ENCODE measurements around the gene KCNMB2. TPM values are rescaled to one million over a fixed set of nuclear protein-coding genes. Genes with fewer than 3 reads are reported as not detected.
"Not testable (repeated sequence)": the region's sequence is repeated elsewhere in the genome, so short reads cannot be mapped to it uniquely, and the experiment has no call there.

Gene KCNMB2
- total RNA-seq, 1 experiment from 2014 or later = not detected

- no peak for DNase-seq (ENCODE audit: low spot score)
- in situ Hi-C loops (cut with HindIII; ENCODE audit: low sequenced_read_pairs) = no loop called here
Observed at GRCh38 chr3:178517665-178518334, 18.4 kb upstream of the KCNMB2 start.

- DNase-seq (ENCODE audit: low spot score) = no peak
Observed at GRCh38 chr3:178518660-178519396, 17.4 kb upstream of the KCNMB2 start.

GRCh38 chr3:178519701-178520100 lies 16.5 kb upstream of the KCNMB2 start:
- DNase-seq (ENCODE audit: low spot score) = no peak
- in situ Hi-C loops (cut with HindIII; ENCODE audit: low sequenced_read_pairs) = no loop called here

More at GRCh38 chr3:178518660-178519396, 17.4 kb upstream of the KCNMB2 start:
- in situ Hi-C loops (cut with HindIII; ENCODE audit: low sequenced_read_pairs) = no loop called here

- in situ Hi-C loops (cut with HindIII; ENCODE audit: low sequenced_read_pairs) = no loop called here
- DNase-seq (ENCODE audit: low spot score) = no peak
Observed at GRCh38 chr3:178520451-178520850, 15.8 kb upstream of the KCNMB2 start.

DNA sequence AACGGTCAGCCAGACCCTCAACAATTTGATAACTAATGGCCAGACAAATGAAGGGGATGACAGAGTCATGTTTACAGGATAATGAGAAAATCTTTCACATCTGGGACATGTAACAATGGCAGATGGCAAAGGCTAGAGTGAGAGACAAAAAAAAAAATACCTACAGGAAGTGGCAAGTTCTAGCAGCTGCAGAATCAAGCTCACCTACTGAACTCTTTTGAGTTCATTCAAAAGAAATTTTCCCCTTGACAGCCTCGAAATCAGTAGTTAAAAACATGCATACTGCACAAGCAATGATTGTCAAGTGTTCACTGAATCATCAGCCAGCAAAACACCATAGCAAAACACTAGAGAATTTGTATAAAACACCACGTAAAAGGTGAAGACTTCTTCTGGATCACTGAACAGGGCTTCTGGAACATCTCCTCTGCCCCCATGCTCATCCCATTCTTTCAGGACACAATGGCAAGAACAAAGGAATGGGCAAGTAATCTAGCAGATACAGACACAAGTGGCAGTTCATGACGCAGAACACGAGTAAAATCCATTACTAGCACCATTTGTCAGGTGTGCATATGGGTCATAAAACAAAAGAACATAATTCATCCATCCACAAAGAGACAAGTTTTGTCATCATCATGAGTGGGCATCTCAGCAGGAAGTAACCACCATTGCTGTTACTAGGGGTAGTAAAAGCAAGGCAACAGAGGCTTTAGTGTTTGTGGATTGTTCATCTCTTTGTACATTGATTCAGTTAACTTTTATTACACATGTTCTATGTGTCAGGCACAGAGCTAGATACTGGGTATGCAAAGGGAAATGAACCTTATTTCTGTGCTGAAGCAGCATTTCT lies 13.8 kb upstream of the KCNMB2 start:
- in situ Hi-C loops (cut with HindIII; ENCODE audit: low sequenced_read_pairs) = no loop called here
- DNase-seq (ENCODE audit: low spot score) = no peak

- in situ Hi-C loops (cut with HindIII; ENCODE audit: low sequenced_read_pairs) = no loop called here
- DNase-seq (ENCODE audit: low spot score) = no peak
Observed at GRCh38 chr3:178525251-178525650, 11.0 kb upstream of the KCNMB2 start.

DNA sequence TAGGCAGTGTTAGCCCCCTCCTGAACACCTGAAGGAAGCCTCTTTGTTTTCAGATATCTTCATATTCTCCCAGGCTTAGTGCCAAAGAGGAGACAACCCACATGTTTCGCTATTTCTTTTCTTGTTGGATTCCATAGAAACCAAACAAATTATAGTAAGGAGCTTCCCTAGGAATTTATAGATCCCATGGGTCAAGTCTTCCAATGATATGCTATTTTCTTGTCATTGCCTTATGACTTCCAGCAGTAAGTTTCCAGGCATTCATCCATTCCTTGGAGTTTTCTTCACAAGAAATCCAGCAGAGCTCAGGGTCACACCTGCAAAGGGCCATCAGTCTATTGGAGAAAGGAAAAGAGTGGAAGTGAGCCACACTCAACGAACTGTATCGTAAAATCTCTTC lies 9.9 kb upstream of the KCNMB2 start:
- in situ Hi-C loops (cut with HindIII; ENCODE audit: low sequenced_read_pairs) = no loop called here
- no peak for DNase-seq (ENCODE audit: low spot score)

GRCh38 chr3:178527981-178528380 lies 8.3 kb upstream of the KCNMB2 start:
- in situ Hi-C loops (cut with HindIII; ENCODE audit: low sequenced_read_pairs) = no loop called here
- no peak for DNase-seq (ENCODE audit: low spot score)

DNA sequence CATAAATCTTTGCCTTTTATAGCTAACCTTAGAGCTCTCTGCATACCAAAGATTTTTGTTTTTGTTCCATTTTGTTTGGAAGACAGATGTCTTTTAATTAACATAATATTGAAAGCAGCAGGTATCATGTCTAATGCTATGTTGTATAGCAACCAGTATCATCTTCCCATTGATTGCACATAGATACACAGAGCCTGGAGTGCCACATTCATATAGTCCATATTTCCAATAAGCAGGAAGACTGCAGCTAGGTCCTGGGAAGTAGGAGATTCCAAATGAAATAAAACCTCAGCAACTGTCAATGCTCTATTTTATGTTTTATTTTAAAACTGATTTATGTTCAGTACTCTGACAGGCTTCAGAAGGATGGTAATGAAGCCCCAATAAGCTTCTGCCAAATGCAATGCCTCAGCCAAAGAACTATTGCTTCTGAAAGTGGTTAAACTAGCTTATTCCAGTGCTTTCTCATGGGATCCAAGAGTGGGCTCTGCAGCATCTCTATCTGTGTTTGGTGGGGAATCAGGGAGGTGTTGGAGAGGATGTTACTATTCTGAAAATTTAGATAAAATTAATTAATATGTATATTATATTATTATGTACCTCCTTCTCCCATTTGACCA lies 6.5 kb upstream of the KCNMB2 start:
- DNase-seq (ENCODE audit: low spot score) = no peak
- in situ Hi-C loops (cut with HindIII; ENCODE audit: low sequenced_read_pairs) = no loop called here

DNA sequence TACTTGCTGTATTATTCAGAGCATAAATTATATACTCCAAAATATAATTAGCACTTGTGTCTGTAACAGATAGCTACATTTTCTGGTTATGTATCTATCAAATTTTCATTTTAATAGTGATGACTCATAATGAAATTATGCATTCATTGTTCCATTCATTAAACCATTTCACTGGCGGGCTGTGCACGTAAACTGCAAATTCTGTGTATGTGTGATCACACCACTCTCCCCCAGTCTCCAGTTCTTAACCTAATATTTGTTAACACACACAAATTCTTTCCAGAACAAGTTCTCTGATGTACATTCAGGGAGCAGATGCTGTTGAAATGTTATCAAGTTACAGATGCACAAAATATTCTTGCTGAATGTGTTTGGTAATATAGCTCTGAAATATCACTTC lies 3.8 kb upstream of the KCNMB2 start:
- DNase-seq (ENCODE audit: low spot score) = no peak
- in situ Hi-C loops (cut with HindIII; ENCODE audit: low sequenced_read_pairs) = no loop called here

DNA sequence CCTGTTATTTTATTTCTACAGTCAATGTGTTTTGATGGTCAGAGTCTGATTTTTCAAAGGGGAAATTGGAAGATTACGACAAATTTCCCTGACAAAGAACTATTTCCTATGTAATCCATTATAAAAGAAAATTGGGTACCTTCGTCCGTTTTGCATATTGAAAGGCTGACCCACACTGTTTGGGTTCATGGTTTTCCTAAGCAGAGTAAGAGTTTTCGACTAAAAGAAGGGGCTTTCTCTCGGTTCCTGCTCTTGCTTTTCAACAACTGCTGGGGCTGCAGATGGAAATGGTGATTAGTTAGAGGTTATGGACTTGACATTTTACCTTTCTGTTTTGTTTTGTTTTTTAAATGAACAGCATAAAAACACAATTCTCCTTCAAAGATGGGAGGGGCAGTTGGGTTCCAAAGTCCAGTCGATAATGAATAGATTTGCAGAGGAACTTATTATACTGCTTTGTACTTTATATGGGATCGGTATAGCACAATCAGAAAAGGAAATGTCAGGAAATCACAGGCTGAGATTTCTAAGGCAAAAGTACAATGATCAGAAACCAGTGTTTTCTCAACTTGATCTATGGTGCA lies 978 bp downstream of the KCNMB2 start:
- in situ Hi-C loops (cut with HindIII; ENCODE audit: low sequenced_read_pairs) = no loop called here

GRCh38 chr3:178538056-178538455 lies 1.8 kb downstream of the KCNMB2 start:
- in situ Hi-C loops (cut with HindIII; ENCODE audit: low sequenced_read_pairs) = no loop called here
- DNase-seq (ENCODE audit: low spot score) = no peak

More for the DNA sequence above, 978 bp downstream of the KCNMB2 start:
- no peak for DNase-seq (ENCODE audit: low spot score)

GRCh38 chr3:178540184-178540583 lies 3.9 kb downstream of the KCNMB2 start:
- no peak for DNase-seq (ENCODE audit: low spot score)
- in situ Hi-C loops (cut with HindIII; ENCODE audit: low sequenced_read_pairs) = no loop called here

- DNase-seq (ENCODE audit: low spot score) = no peak
- in situ Hi-C loops (cut with HindIII; ENCODE audit: low sequenced_read_pairs) = no loop called here
Observed at GRCh38 chr3:178545337-178545736, 9.1 kb downstream of the KCNMB2 start.

- in situ Hi-C loops (cut with HindIII; ENCODE audit: low sequenced_read_pairs) = no loop called here
- no peak for DNase-seq (ENCODE audit: low spot score)
Observed at GRCh38 chr3:178546079-178546478, 9.8 kb downstream of the KCNMB2 start.

DNA sequence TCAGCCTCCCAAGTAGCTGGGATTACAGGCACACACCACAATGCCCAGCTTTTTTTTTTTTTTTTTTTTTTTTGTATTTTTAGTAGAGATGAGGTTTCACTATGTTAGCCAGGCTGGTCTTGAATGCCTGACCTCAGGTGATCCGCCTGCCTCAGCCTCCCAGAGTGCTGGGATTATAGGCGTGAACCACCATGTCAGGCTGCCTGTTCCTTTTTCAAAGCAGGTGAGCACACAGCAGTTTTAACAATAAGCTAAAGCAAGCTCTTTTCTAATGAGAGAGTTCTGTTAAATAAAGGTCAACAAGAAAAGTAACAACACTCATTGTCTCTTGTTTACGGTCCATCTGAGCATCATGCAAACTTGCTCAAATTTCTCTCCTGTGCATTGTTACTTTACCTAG lies 13.2 kb downstream of the KCNMB2 start:
- DNase-seq (ENCODE audit: low spot score); in situ Hi-C loops (cut with HindIII; ENCODE audit: low sequenced_read_pairs): not testable (repeated sequence)

DNA sequence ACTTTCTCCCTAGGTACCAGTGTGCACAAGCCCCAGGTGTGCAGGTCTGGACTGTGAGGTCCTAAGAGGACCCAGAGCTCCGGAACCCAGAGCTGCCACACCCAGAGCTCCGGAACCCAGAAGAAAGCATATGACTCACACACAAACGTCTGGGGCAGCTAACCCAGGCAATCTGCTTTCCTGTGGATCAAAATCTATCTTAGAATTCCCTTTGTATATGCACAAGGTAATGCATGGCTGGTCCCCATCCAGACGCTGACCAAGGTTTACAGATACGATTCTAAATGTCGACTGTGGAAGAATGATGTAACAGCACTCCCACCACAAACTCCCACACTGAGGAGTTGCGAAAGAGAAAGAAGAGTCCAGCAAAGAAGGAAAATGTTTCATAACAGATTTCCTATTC lies 15.7 kb downstream of the KCNMB2 start:
- no peak for DNase-seq (ENCODE audit: low spot score)
- in situ Hi-C loops (cut with HindIII; ENCODE audit: low sequenced_read_pairs) = no loop called here

DNA sequence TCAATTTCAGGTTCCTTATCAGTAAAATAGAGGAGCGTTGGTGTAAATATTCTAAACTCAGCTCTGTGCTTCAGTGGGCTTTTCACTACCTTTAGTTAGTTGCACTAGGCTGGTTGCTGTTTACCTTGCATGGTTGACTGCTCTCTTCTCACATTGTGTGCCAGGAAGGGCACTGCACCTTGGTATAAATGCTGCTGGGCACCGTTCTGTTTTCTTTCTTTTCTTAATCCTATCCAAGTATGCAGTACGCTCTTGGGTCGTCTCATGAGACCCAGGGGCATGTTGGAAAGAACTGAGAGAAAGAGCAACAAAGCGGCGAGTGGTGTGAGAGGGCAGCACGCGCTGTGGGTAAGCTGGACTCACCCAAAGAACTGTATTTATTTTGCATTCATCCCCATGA lies 22.4 kb downstream of the KCNMB2 start:
- DNase-seq (ENCODE audit: low spot score) = no peak
- in situ Hi-C loops (cut with HindIII; ENCODE audit: low sequenced_read_pairs) = no loop called here

DNA sequence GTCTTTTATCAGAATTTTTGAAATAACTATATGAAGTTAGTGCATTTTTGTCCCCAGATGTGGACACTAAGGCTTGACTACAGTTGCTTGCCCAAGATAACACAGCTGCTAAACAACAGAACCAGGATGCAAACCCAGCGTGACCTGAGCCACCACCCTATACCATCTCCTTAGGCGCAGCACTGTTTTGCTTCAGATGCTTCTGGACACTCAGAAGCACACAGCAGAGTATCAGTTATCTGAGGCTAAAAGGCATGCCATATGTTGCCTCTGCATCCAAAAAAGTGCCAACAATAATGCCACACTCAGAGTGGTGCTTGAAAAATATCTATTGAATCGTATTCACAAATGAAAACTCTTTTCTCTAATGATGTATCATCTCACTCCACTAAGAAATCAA lies 24.5 kb downstream of the KCNMB2 start:
- no peak for DNase-seq (ENCODE audit: low spot score)
- in situ Hi-C loops (cut with HindIII; ENCODE audit: low sequenced_read_pairs) = no loop called here

Data from G401 (cell line).